GM18508 (cell line): Measurements from ENCODE around the gene EIF2D.
A peak's percentile ranks its signal among the peaks of the same experiment; 100 is the strongest.
"Not testable (repeated sequence)": the region's sequence is repeated elsewhere in the genome, so short reads cannot be mapped to it uniquely, and the experiment has no call there.

ENCODE experiments used
- ATAC-seq: cut with Tn5 transposase; IDR thresholded peaks from one replicate; pipeline ENCODE4 v1.9.1; 2021; ENCODE audit warnings: moderate number of reproducible peaks; ENCODE audit not compliant: insufficient read depth, unreplicated experiment

EIF2D gene

GRCh38 chr1:206589206-206589605 lies 23.1 kb downstream of the EIF2D start:
- no peak for ATAC-seq

- no peak for ATAC-seq
Measured at GRCh38 chr1:206588492-206588891, 23.8 kb downstream of the EIF2D start.

- ATAC-seq = no peak
Measured at GRCh38 chr1:206587904-206588303, 24.4 kb downstream of the EIF2D start.

- no peak for ATAC-seq
Measured at GRCh38 chr1:206586501-206587445, 25.5 kb downstream of the EIF2D start.

GRCh38 chr1:206584683-206585082 lies 27.6 kb downstream of the EIF2D start:
- ATAC-seq = no peak

- ATAC-seq = no peak
Measured at GRCh38 chr1:206583707-206584648, 28.3 kb downstream of the EIF2D start.

- ATAC-seq = no peak
Measured at GRCh38 chr1:206582971-206583706, 29.1 kb downstream of the EIF2D start.

- ATAC-seq = no peak
Measured at GRCh38 chr1:206582537-206582936, 29.7 kb downstream of the EIF2D start.

- no peak for ATAC-seq
Measured at GRCh38 chr1:206581571-206581981, 30.7 kb downstream of the EIF2D start.

- not testable (repeated sequence) for ATAC-seq
Measured at GRCh38 chr1:206581114-206581497, 31.2 kb downstream of the EIF2D start.

GRCh38 chr1:206580438-206581113 lies 31.7 kb downstream of the EIF2D start:
- no peak for ATAC-seq

- ATAC-seq = peak; percentile 62
Measured at GRCh38 chr1:206579747-206580437, 32.4 kb downstream of the EIF2D start.

- no peak for ATAC-seq
Measured at GRCh38 chr1:206578978-206579374, 33.3 kb downstream of the EIF2D start.

GRCh38 chr1:206578068-206578977 lies 33.9 kb downstream of the EIF2D start:
- no peak for ATAC-seq

- ATAC-seq = no peak
Measured at GRCh38 chr1:206577626-206578025, 34.6 kb downstream of the EIF2D start.

- ATAC-seq = no peak
Measured at GRCh38 chr1:206575894-206576737, 36.1 kb downstream of the EIF2D start.

GRCh38 chr1:206575165-206575893 lies 36.9 kb downstream of the EIF2D start:
- ATAC-seq = no peak
